Measurements from ENCODE around the gene NBPF14.
"Not testable (repeated sequence)": the region's sequence is repeated elsewhere in the genome, so short reads cannot be mapped to it uniquely, and the experiment has no call there.

NBPF14 gene, protein sequence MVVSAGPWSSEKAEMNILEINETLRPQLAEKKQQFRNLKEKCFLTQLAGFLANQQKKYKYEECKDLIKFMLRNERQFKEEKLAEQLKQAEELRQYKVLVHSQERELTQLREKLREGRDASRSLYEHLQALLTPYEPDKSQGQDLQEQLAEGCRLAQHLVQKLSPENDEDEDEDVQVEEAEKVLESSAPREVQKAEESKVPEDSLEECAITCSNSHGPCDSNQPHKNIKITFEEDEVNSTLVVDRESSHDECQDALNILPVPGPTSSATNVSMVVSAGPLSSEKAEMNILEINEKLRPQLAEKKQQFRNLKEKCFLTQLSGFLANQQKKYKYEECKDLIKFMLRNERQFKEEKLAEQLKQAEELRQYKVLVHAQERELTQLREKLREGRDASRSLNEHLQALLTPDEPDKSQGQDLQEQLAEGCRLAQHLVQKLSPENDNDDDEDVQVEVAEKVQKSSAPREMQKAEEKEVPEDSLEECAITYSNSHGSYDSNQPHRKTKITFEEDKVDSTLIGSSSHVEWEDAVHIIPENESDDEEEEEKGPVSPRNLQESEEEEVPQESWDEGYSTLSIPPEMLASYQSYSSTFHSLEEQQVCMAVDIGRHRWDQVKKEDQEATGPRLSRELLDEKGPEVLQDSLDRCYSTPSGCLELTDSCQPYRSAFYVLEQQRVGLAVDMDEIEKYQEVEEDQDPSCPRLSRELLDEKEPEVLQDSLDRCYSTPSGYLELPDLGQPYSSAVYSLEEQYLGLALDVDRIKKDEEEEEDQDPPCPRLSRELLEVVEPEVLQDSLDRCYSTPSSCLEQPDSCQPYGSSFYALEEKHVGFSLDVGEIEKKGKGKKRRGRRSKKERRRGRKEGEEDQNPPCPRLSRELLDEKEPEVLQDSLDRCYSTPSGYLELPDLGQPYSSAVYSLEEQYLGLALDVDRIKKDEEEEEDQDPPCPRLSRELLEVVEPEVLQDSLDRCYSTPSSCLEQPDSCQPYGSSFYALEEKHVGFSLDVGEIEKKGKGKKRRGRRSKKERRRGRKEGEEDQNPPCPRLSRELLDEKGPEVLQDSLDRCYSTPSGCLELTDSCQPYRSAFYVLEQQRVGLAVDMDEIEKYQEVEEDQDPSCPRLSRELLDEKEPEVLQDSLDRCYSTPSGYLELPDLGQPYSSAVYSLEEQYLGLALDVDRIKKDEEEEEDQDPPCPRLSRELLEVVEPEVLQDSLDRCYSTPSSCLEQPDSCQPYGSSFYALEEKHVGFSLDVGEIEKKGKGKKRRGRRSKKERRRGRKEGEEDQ (N-terminal part only)

DNA sequence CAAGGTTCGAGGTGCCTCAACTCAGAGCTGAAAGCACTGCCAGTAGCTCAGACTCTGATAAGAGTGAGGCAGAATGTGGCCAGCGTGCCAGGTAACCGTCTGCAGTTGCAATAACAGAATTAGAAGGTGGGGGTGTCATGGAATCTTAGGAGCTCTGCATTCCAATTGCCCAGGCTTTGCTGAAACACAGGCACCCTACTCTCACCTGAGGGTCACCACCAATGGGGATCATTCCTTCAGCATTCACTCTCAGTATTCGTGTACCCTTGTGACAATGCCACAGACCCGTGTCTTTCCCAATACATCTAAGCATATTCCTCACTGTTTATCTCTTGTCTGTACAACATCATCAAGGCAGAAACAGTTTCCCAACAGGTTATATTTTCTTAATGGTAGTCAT lies at the start of gene NBPF14:
TSS of gene NBPF14 (minus strand) at position 101 of the 400 bp plus-strand sequence. CDS start 294 bp downstream, outside the sequence.
- not testable (repeated sequence) for DNase-seq

DNA sequence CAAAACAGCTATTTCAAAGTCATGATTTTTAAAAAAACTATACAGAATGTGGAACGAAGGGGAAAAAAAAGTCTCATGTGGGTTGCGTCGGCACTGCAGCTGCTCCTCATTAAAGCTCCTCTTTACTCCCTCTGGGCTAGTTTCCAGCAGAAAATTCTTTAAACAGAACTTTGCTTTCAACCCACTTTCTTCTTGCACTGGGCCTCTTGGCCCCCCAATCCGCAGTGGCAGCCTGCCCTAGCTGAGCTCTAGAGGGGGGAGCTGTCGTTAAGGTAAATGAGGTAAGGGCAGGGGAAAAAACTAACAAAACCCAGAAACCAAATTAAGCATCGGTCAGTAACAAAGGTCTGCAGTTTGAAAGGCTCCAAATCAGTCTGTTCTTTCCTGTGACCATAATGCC lies 29.6 kb upstream of the NBPF14 start:
- not testable (repeated sequence) for DNase-seq

DNA sequence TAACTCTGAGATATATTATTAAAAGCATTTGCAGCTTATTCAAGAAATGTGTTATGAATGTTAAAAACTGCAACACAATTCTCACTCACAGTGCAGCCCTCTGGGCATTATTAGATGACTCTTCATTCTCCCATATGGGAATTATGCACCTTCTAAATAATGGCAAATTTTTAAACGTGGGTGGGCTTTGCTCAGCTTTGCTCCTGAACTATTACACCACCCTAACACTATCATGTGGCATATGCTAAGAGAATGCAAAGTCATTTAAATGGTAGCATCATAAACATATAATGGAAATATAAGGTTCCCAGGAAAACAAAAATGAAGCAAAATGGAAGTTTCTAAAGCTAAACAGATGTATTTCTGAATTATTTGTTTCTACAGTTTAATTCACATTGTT lies 22.4 kb upstream of the NBPF14 start:
- not testable (repeated sequence) for DNase-seq

DNA sequence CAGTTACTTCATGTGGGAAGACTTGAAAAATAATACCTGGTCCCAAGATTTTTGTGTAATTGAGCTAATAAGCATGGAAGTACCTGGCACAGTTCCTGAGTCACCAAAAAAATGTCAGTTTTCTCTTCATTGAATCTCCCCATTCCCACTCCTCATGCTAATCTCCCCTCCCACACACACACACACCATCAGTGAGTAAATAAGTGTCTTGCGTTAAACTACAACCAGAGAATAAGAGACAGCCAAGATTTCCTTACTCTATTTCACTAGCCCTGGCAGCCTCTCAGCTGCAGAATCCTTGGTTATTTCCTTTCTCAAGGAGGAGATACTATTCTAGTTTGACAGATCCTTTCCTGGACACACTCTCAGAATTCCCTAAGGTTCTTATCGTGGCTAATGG lies 9.5 kb upstream of the NBPF14 start:
- not testable (repeated sequence) for DNase-seq

DNA sequence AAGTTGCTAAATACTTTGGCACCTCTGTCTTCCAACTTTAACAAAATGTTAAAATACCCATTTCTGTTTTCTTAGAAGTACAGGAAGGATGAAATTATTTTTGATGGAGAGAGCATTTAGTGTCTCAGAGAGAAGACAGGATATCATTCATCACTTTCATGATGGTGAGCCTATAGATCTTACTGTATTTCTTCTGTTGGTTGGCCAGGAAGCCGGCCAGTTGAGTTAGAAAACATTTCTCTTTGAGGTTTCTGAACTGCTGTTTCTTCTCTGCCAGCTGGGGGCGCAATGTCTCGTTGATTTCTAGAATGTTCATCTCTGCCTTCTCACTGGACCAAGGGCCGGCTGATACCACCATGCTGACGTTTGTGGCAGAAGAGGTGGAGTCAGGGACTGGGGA lies 451 bp downstream of the NBPF14 start:
- not testable (repeated sequence) for DNase-seq

DNA sequence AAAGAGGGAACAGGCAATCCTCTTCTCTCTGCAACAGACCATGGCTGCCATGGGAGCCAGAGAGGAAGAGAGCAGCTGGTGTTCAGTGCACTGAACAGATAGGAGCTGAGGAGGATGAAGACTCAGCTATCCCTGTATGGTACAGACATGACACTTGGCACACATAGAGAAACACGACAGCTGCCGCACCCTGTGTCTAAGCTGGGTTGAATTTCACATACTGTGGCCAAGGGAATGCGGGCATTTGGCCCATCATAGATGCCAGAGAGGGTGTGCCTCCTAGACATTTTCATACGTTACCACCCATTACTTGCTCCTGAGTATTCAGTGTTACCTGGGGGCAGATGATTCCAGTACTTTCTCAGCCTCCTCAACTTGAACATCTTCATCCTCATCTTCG lies 4.7 kb downstream of the NBPF14 start:
- not testable (repeated sequence) for DNase-seq

DNA sequence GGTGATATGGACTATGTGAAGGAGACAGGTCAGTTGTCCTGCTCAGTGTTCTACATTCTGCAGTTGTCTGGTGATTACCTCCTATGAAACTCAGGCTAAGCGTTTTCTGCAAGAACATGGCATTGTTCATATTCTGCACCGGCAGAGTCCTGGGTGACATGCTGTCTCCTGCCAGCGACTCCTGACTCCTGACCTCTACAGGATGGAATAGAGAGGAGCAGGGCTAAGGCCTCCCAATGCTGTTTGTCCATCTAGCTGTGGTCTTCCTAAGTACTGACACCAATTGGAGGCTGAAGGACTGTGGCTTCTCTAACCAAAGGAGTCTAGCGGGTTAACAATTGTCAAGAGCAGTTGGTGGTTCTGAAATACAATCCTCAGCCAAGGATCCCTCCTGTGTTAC lies 63.7 kb downstream of the NBPF14 start:
- not testable (repeated sequence) for DNase-seq

DNA sequence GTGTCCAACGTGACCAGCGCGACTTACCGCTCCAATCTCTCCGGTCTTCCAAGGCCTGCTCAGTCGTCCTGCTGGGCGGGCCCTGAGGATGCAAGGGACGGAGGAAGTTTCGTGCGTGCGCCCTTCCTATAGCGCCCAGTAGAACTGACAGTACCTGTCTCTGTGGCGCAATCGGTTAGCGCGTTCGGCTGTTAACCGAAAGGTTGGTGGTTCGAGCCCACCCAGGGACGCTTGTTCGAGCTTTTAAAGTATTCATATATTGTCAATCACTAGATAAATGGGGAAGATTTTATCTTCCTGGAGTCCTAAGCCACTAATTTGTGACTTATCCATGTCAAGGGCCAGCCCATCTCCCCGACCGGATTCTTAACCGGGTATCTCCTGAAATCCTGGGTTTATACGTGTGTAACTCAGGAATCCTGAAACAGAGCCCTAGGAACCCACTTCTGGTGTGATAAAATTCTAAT lies 66.7 kb downstream of the NBPF14 start:
- peak; percentile 44 for DNase-seq

DNA sequence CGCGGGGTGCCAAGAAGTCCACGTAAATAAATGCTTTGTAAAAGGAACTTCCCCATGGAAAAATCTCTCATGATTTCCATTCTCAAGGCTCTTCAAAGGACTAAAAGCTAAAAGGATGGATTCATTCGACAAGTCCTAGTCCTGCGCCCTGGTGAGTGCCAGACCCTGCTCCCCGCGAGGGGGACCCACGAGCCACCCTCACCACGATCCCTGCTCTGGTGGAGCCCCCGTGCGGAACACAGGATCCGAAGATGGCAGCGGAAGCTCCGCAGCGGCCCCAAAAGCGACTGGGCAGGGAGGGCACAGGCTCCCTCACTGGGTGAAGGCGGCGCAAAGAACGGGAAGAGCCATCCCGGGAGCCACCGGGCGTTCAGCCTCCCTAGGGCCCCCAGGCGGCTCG lies 67.2 kb downstream of the NBPF14 start:
- not testable (repeated sequence) for DNase-seq

DNA sequence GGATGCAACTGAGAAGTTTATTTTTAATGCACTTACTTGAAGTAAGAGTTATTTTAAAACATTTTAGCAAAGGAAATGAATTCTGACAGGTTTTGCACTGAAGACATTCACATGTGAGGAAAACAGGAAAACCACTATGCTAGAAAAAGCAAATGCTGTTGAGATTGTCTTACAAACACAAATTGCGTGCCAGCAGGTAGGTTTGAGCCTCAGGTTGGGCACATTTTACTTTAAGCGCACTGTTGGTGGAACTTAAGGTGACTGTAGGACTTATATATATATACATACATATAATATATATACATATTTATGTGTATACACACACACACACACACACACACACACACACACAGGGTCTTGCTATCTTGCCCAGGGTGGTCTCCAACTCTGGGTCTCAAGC lies 69.2 kb downstream of the NBPF14 start:
- not testable (repeated sequence) for DNase-seq

DNA sequence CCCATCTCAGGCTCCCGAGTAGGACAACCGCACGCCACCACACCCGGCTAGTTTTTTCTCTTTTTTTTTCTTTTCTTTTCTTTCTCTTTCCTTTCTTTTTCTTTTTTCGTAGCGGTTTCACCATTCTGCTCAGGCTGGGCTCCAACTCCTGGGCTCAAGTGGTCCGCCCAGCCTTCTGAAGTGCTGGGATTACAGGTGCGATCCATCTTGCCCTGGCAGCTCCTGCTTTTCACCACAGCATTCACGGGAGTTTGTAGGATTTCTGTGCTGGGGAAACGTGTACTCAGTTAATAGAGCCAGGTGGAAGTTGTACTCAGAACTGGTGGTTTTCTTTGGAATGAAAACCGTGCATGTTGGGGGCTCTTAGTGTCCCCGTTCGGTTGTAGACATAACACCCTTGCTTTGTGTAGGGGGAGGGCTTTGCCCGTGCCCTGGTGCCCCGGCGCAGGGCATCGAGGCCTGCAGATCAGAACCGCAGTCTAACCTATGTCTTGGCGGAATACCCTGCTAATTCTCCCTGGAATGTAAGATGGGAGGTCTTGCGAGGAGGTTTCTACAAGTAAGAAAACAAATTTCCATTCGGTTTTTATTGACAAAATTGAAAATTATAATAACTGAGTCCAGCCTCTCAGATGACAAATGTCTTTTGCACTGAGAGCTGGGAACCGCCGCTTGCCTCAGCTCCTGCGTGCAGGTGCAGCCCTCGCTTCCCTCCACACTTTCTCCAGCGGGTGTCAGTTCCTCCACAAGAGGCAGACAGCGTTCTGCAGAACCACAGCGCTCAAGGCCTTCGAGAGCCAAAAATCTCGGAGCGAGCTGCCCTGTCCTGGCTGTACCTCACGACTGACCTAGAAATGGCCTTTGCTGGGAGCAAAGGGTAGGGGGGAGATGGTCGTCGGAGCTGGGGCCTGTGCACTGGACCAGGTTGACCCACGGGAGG lies 72.3 kb downstream of the NBPF14 start:
- not testable (repeated sequence) for DNase-seq

DNA sequence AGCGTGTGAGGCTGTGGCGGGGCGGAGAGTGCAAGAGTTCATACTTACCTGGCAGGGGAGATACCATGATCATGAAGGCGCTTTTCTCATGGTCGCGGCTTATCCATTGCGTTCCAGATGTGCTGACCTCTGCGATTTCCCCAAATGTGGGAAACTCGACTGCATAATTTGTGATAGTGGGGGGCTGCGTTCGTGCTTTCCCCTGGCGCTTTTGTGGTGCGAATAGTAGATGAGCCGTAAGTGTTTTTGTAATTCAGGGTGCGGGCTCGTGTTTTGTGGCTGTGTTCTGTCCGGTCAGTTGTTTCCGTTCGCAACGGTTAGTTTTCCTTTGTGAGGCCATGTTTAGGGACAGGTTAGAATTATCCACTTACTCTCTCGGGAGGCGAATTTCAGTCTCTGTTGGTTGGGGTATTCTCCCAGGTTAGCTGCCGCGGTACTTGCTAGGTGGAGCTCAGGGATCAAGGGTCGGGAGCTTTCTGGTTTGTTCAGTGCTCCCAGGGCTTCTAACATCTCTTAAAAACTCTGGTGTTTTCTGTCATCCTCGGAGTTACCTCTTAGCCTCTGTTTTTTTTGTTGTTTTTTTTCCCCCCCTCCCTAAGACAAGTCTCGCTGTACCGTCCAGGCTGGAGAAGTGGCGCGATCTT lies 73.1 kb downstream of the NBPF14 start:
- peak; percentile 79 for DNase-seq

DNA sequence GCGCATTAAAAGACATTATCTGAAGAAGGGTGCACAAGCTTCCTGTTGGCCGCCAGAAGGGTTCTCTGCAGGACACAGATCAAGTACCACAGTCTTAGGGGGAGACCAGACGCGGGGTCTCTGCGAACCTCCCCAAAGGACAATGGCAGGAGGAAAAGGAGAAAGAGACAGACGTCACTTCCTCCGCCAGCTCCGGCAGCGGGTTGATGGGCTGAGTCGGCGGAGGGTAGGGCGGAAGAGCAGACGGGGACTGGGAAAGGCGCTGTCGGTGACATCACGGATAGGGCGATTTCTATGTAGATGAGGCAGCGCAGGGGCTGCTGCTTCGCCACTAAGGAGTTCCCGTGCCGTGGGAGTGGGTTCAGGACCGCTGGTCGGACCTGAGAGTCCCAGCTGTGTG lies 73.7 kb downstream of the NBPF14 start:
- DNase-seq, result peak; percentile 77

DNA sequence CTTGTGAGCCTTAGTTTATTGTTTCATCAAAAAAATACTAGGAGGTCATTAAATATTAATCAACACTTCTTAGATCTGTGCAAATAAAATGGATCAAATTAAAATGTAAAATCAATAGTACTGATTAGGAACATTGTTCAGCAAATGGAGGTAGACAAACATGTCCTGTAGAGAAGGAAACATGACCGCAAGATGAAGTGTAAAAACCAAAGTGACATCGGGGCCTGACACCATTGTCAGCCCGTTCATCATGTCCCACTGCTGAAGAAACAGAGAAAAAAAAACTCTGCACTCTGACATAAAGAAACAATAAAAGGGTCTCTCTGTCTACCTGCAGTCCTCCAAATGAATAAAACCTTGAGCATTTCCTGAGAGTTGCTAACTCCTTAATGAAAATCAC lies 81.5 kb downstream of the NBPF14 start:
- DNase-seq, result not testable (repeated sequence)

DNA sequence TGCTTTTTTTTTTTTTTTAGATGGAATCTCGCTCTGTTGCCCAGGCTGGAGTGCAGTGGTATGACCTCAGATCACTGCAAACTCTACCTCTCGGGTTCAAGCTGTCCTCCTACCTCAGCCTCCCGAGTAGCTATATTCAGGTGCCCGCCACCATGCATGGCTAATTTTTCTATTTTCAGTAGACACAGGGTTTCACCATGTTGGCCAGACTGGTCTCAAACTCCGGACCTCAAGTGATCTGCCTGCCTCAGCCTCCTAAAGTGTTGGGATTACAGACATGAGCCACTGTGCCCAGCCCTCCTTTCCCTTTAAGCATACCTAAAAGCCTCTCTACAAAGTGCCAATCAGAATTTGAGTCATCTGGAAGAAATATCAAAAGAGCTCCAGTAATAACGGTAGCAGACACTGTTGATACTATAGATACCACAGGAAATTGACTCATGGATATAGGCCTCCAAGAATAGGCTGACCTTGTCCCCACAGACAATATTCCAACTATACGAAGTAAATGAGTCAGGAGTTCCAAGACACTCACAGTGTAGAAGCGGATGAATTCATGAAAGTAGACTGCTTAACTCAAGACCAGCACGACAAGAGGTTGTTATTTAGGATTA lies 83.1 kb downstream of the NBPF14 start:
- DNase-seq, result not testable (repeated sequence)

DNA sequence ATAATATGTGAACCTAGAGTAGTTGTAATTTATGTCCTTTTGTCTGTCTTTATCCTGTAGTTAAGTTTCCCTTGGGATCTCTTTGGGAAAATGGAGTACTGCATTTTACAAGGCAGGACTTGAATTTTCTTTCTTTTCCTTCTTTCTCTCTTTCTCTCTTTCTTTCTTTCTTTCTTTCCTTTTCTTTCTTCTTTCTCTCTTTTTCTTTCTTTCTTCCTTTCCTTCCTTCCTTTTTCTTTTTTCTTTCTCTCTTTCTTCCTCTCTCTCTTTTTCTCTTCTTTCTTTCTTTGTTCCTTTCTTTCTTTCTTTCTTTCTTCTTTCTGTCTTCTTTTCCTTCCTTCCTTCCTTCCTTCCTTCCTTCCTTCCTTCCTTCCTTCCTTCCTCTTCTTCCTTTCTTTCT lies 101.9 kb downstream of the NBPF14 start:
- DNase-seq, result not testable (repeated sequence)

DNA sequence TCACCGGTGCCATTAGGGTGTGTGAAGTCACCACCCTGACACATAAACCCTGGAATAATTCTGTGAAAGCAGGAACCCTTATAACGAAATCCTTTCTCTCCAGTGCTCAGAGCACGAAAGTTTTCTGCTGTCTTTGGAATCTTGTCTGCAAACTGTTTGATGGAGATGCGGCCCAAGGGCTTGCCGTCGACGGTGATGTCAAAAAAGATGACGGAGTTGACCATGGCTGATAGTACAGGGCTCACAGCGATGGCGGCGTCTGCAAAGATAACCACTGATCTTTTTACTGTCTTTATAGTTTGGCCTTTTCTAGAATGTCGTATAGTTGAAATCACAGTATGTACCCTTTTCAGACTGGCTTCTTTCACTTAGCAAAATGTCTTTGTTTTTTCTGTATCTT lies 112.8 kb downstream of the NBPF14 start, which contains the start of gene PPIAL4G:
TSS of gene PPIAL4G (minus strand) at position 274 of the 400 bp plus-strand sequence. CDS start at position 224, 50 bp downstream.
- DNase-seq, result not testable (repeated sequence)

Measured in activated CD4-positive, alpha-beta T cell treated with anti-CD3 and anti-CD28 coated beads for 1 hour (primary cell).